HCT116 (cell line): ENCODE data around the gene CDKAL1. TPM values are rescaled to one million over a fixed set of nuclear protein-coding genes. Genes with fewer than 3 reads are reported as not detected.

Experiments
- ATAC-seq: fragments of 200-7000 bp; cut with Tn5 transposase; 2 replicates; pipeline ENCODE4 v1.9.1; 2020; ENCODE audit warnings: mild to moderate bottlenecking, moderate library complexity
- BruUV-seq: library from RNA; stranded (reverse); fragments of 400-500 nt; replicated peaks from 2 replicates; lab custom pipeline; 2021; lab: Mats Ljungman, UMichigan
- CTCF ChIA-PET: fragments of 300-600 bp; sonication (Branson Sonifier 250); formaldehyde crosslinking; loops from one replicate; lab custom pipeline; 2021; ENCODE audit warnings: antibody characterized with exemption; lab: Charles Lee
- POLR2A ChIA-PET: fragments of 300-600, 350-600 bp; sonication (Branson Sonifier 250); formaldehyde crosslinking; loops from one replicate; lab custom pipeline; 2021; ENCODE audit warnings: antibody characterized with exemption; lab: Charles Lee
- RAD21 ChIA-PET, 2 experiments: fragments of 300-600 bp; sonication (Branson Sonifier 250); formaldehyde crosslinking; loops; one replicate each; lab custom pipeline; 2023; ENCODE audit warnings: low total read pairs in 2 of 2; ENCODE audit not compliant: uncharacterized antibody in 2 of 2, unreplicated experiment in 2 of 2, low non-redundant PET in 1 of 2; lab: Charles Lee
- DNase-seq: peaks from one replicate; pipeline ENCODE4 v3.0.0-alpha.2; 2010; ENCODE audit warnings: low read depth, low spot score
- H2AFZ ChIP-seq: fragments of 200-600 bp; shearing (Covaris generic), sonication (generic); 2 replicates; pipeline ENCODE4 v1.6.1; 2017; ENCODE audit warnings: low read depth, mixed run types, mixed read lengths, antibody characterized with exemption, low read length; ENCODE audit not compliant: poor library complexity, severe bottlenecking
- H3K27ac ChIP-seq: 2 replicates; pipeline ENCODE4 v1.5.1; 2012; ENCODE audit warnings: low read depth, low read length
- H3K27me3 ChIP-seq: fragments of 200-600 bp; sonication (generic); 2 replicates; pipeline ENCODE4 v1.6.1; 2016; ENCODE audit warnings: mixed run types, low read length, mixed read lengths; ENCODE audit not compliant: insufficient read depth
- H3K36me3 ChIP-seq, 2 experiments: fragments of 200-500 bp in 1 of 2; fragments of 200-600 bp in 1 of 2; sonication (Bioruptor generic) in 1 of 2; sonication (generic) in 1 of 2; 2 replicates each; pipeline versions ENCODE4 v1.5.1 to v1.6.1; 2014 to 2016; ENCODE audit warnings: low read length in 2 of 2, inconsistent platforms in 1 of 2, mixed read lengths in 1 of 2, mixed run types in 1 of 2; ENCODE audit not compliant: insufficient read depth in 2 of 2, control insufficient read depth in 1 of 2
- H3K4me1 ChIP-seq, 2 experiments: fragments of 200-600 bp in 1 of 2; sonication (generic) in 1 of 2; 2 replicates each; pipeline versions ENCODE4 v1.5.1 to v1.6.1; 2012 to 2017; ENCODE audit warnings: low read length in 2 of 2, inconsistent platforms in 1 of 2, mild to moderate bottlenecking in 1 of 2, mixed read lengths in 1 of 2, mixed run types in 1 of 2, moderate library complexity in 1 of 2; ENCODE audit not compliant: insufficient read depth in 2 of 2, control insufficient read depth in 1 of 2
- H3K4me2 ChIP-seq: fragments of 200-600 bp; sonication (generic); 2 replicates; pipeline ENCODE4 v1.6.1; 2017; ENCODE audit warnings: mixed run types, low read length, mixed read lengths
- H3K4me3 ChIP-seq, 2 experiments: fragments of 200-600 bp in 1 of 2; sonication (generic) in 1 of 2; replicated peaks in 1 of 2; 2 replicates each; pipeline ENCODE4 v1.5.1; 2011 to 2016; ENCODE audit warnings: low read length in 2 of 2, control low read depth in 1 of 2, low read depth in 1 of 2, mild to moderate bottlenecking in 1 of 2, mixed read lengths in 1 of 2, mixed run types in 1 of 2
- H3K79me2 ChIP-seq: fragments of 200-600 bp; sonication (generic); 2 replicates; pipeline ENCODE4 v1.6.1; 2017; ENCODE audit warnings: mild to moderate bottlenecking, mixed run types, low read length, moderate library complexity, mixed read lengths; ENCODE audit not compliant: insufficient read depth
- H3K9ac ChIP-seq: fragments of 200-600 bp; sonication (generic); 2 replicates; pipeline ENCODE4 v1.6.1; 2016; ENCODE audit warnings: low read length, mixed read lengths
- H3K9me2 ChIP-seq: fragments of 200-600 bp; sonication (generic), shearing (Covaris generic); 2 replicates; pipeline ENCODE4 v1.6.1; 2017; ENCODE audit warnings: mixed run types, mild to moderate bottlenecking, moderate library complexity; ENCODE audit not compliant: insufficient read depth
- H3K9me3 ChIP-seq, 2 experiments: fragments of 200-500 bp in 1 of 2; fragments of 200-600 bp in 1 of 2; sonication (Bioruptor generic) in 1 of 2; sonication (generic) in 1 of 2; 2 replicates each; pipeline ENCODE4 v1.6.1; 2014 to 2017; ENCODE audit warnings: low read length in 2 of 2, mixed read lengths in 2 of 2, inconsistent platforms in 1 of 2, low read depth in 1 of 2, mild to moderate bottlenecking in 1 of 2, mixed run types in 1 of 2, moderate library complexity in 1 of 2; ENCODE audit not compliant: control insufficient read depth in 1 of 2, insufficient read depth in 1 of 2
- H4K20me1 ChIP-seq: fragments of 200-600 bp; sonication (generic), shearing (Covaris generic); 2 replicates; pipeline ENCODE4 v1.6.1; 2017; ENCODE audit warnings: mixed run types, mild to moderate bottlenecking, moderate library complexity; ENCODE audit not compliant: insufficient read depth
- CBX3 ChIP-seq: IDR thresholded peaks from 2 replicates; pipeline ENCODE4 v1.6.1; 2012; ENCODE audit warnings: low read depth
- EZH2phosphoT487 ChIP-seq: fragments of 200-600 bp; IDR thresholded peaks from 2 replicates; pipeline ENCODE4 v1.6.1; 2018; ENCODE audit warnings: antibody characterized with exemption, borderline replicate concordance
- JUND ChIP-seq: IDR thresholded peaks from 2 replicates; pipeline ENCODE4 v1.6.1; 2012
- RAD21 ChIP-seq: IDR thresholded peaks from 2 replicates; pipeline ENCODE4 v1.6.1; 2012; ENCODE audit warnings: low read depth, mild to moderate bottlenecking
- intact Hi-C: fragments of 100-400 bp; cut with micrococcal nuclease; formaldehyde crosslinking; loops from 2 replicates; pipeline ENCODE4 v1.10.0; 2022
- total RNA-seq: library from RNA; stranded (reverse); gene quantifications from one replicate; pipeline ENCODE4 v1.2.1, GENCODE V29; 2021; ENCODE audit not compliant: unreplicated experiment
- TF ChIP-seq, protein P1 (sequence below), 3 experiments: fragments of 200-600 bp in 1 of 3; sonication (generic) in 1 of 3; IDR thresholded peaks in 2 of 3; conservative IDR thresholded peaks in 1 of 3; 2 replicates each; pipeline ENCODE4 v1.5.1; 2012 to 2017; ENCODE audit warnings: low read depth in 2 of 3, low read length in 2 of 3, antibody characterized with exemption in 1 of 3, borderline replicate concordance in 1 of 3, control low read depth in 1 of 3, mild to moderate bottlenecking in 1 of 3, mixed read lengths in 1 of 3, mixed run types in 1 of 3, moderate library complexity in 1 of 3; ENCODE audit not compliant: insufficient read depth in 1 of 3

CDKAL1 gene
- total RNA-seq, 1 experiment from 2014 or later: 14.9 TPM

DNA sequence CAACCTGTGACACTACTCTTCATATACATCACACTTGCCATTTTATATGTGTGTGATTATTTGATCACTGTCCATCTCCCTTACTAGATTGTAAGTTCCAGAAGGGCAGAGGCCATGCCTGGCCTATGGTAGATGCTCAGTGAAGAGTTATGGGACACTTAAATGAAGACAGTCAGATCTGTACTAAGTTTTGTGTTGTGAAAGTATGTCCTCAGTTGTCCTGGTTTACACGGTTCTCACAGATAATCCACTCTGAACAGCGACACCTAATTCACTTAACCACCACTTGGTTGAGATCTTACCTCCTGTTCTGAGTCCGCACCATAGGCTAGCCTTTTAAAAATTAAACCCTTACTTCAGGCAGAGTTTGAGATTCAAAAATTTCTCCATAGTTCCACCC is 625.2 kb downstream of the CDKAL1 start:
- intact Hi-C loops: no loop called here
- Histone ChIP-seq H3K36me3 (no peaks in the 10 kb centered on the region), H3K4me1 (peaks cover 21 to 24% of the 10 kb centered on the region in 2 experiments), H3K9ac (no peak overlapping the region), H3K79me2 (no peaks in the 10 kb centered on the region), H3K27me3 (no peaks in the 10 kb centered on the region), H4K20me1 (no peaks in the 10 kb centered on the region), H3K27ac (no peak overlapping the region), H2AFZ (no peak overlapping the region), H3K4me3 (no peak overlapping the region), H3K9me2 (no peaks in the 10 kb centered on the region), H3K9me3 (no peaks in the 10 kb centered on the region), H3K4me2 (no peak overlapping the region)
- no peak for DNase-seq
- ChIA-PET CTCF (no interaction called here), POLR2A (no interaction called here), RAD21 (no interaction called here)
- ATAC-seq: no peak
- BruUV-seq: no TSS peak
- TF ChIP-seq, protein P1, sequence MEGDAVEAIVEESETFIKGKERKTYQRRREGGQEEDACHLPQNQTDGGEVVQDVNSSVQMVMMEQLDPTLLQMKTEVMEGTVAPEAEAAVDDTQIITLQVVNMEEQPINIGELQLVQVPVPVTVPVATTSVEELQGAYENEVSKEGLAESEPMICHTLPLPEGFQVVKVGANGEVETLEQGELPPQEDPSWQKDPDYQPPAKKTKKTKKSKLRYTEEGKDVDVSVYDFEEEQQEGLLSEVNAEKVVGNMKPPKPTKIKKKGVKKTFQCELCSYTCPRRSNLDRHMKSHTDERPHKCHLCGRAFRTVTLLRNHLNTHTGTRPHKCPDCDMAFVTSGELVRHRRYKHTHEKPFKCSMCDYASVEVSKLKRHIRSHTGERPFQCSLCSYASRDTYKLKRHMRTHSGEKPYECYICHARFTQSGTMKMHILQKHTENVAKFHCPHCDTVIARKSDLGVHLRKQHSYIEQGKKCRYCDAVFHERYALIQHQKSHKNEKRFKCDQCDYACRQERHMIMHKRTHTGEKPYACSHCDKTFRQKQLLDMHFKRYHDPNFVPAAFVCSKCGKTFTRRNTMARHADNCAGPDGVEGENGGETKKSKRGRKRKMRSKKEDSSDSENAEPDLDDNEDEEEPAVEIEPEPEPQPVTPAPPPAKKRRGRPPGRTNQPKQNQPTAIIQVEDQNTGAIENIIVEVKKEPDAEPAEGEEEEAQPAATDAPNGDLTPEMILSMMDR (IDR thresholded peaks at IDR 0.05 in 2 of 3, conservative IDR thresholded peaks at IDR 0.05 in 1 of 3; ENCODE audit: borderline replicate concordance in 1 of 3, insufficient read depth in 1 of 3, low read depth in 2 of 3, low read length in 2 of 3): no peak
- TF ChIP-seq RAD21: no peak

DNA sequence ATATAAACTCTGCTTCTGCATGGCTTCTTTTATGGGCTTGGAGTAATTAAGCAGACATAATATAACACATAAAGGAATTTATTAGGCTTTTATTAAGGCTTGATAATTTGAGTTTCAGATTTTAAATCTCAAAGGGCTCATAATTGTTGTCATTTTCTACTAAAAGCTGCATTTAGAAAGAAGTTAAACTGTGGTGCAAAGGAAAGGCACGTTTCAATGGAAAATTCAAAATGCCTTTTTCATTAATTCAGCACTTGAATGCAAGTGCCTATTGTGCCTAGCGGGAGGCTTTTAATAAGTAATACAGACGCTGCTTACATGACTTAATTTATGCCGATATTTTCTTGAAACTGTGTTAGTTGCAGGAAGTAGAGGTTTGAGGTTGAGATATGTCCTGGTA is 627.5 kb downstream of the CDKAL1 start:
- no peak for ATAC-seq
- no peaks in the 10 kb centered on the region for H3K79me2 ChIP-seq
- no peak overlapping the region for H3K4me3 ChIP-seq
- ChIA-PET POLR2A (no interaction called here), RAD21 (no interaction called here), CTCF (no interaction called here)
- H3K4me1 ChIP-seq: peaks cover 28 to 35% of the 10 kb centered on the region in 2 experiments
- H3K36me3 ChIP-seq: no peaks in the 10 kb centered on the region
- H3K9me2 ChIP-seq: no peaks in the 10 kb centered on the region
- H3K4me2 ChIP-seq: no peak overlapping the region
- BruUV-seq: no TSS peak
- no peaks in the 10 kb centered on the region for H3K9me3 ChIP-seq
- DNase-seq: no peak
- H4K20me1 ChIP-seq: no peaks in the 10 kb centered on the region
- H3K9ac ChIP-seq: no peak overlapping the region
- H3K27ac ChIP-seq: no peak overlapping the region
- no peak for TF ChIP-seq JUND
- TF ChIP-seq CBX3: no peak
- no peak for TF ChIP-seq EZH2phosphoT487
- H2AFZ ChIP-seq: no peak overlapping the region
- no peaks in the 10 kb centered on the region for H3K27me3 ChIP-seq
- intact Hi-C loops: no loop called here
